Liver (tissue), 9 donors: ENCODE measurements around the gene PARP2. TPM values are rescaled to one million over a fixed set of nuclear protein-coding genes. Genes with fewer than 3 reads are reported as not detected.
"Not testable (repeated sequence)": the region's sequence is repeated elsewhere in the genome, so short reads cannot be mapped to it uniquely, and the experiment has no call there.

Experiments
- DNase-seq: peaks from one replicate; pipeline ENCODE4 v3.0.0-alpha.2; 2017; ENCODE audit warnings: low spot score
- H3K27ac ChIP-seq, 2 donors: one replicate each; pipeline ENCODE4 v1.7.0; 2013; ENCODE audit warnings: inconsistent platforms in 2 of 2, low read length in 2 of 2, control low read depth in 1 of 2, low read depth in 1 of 2, mild to moderate bottlenecking in 1 of 2
- H3K27me3 ChIP-seq, 4 donors: one replicate each; pipeline versions ENCODE4 v1.6.1 to v1.7.0; 2013; ENCODE audit warnings: low read length in 3 of 4, inconsistent platforms in 1 of 4, mild to moderate bottlenecking in 1 of 4, moderate library complexity in 1 of 4; ENCODE audit not compliant: control insufficient read depth in 4 of 4, insufficient read depth in 4 of 4
- H3K36me3 ChIP-seq, 4 donors: one replicate each; pipeline versions ENCODE4 v1.6.1 to v1.7.0; 2013; ENCODE audit warnings: low read length in 3 of 4, mild to moderate bottlenecking in 3 of 4, low read depth in 1 of 4, moderate library complexity in 1 of 4; ENCODE audit not compliant: control insufficient read depth in 4 of 4, insufficient read depth in 3 of 4
- H3K4me1 ChIP-seq, 4 donors: one replicate each; pipeline versions ENCODE4 v1.6.1 to v1.7.0; 2013; ENCODE audit warnings: low read length in 3 of 4, mild to moderate bottlenecking in 3 of 4, moderate library complexity in 1 of 4; ENCODE audit not compliant: control insufficient read depth in 4 of 4, insufficient read depth in 4 of 4
- H3K4me3 ChIP-seq, 3 donors: one replicate each; pipeline versions ENCODE4 v1.6.1 to v1.7.0; 2013; ENCODE audit warnings: low read length in 3 of 3, control low read depth in 1 of 3, low read depth in 1 of 3, mild to moderate bottlenecking in 1 of 3
- H3K9ac ChIP-seq, 2 donors: one replicate each; pipeline ENCODE4 v1.7.0; 2013; ENCODE audit warnings: low read length in 2 of 2, mild to moderate bottlenecking in 2 of 2, moderate library complexity in 2 of 2, control low read depth in 1 of 2, low read depth in 1 of 2
- H3K9me3 ChIP-seq, 4 donors: one replicate each; pipeline versions ENCODE4 v1.6.1 to v1.7.0; 2013; ENCODE audit warnings: low read length in 3 of 4; ENCODE audit not compliant: control insufficient read depth in 4 of 4
- ATF3 ChIP-seq: IDR thresholded peaks from 2 replicates; pipeline ENCODE4 v1.6.1; 2016; ENCODE audit warnings: antibody characterized with exemption
- CTCF ChIP-seq: fragments of 150-350 bp; IDR thresholded peaks from 2 replicates; pipeline ENCODE4 v1.5.1; 2017; ENCODE audit warnings: improper control_type of control experiment, low read depth, low read length; ENCODE audit not compliant: missing input control
- EGR1 ChIP-seq, 2 donors: IDR thresholded peaks; 2 replicates each; pipeline ENCODE4 v1.6.1; 2016 to 2018; ENCODE audit warnings: antibody characterized with exemption in 2 of 2, low read depth in 2 of 2
- FOXA1 ChIP-seq: IDR thresholded peaks from 2 replicates; pipeline ENCODE4 v1.6.1; 2016; ENCODE audit warnings: antibody characterized with exemption
- FOXA2 ChIP-seq: IDR thresholded peaks from 2 replicates; pipeline ENCODE4 v1.6.1; 2016; ENCODE audit warnings: antibody characterized with exemption
- GABPA ChIP-seq, 2 donors: IDR thresholded peaks in 1 of 2; conservative IDR thresholded peaks in 1 of 2; 2 replicates each; pipeline ENCODE4 v1.6.1; 2016; ENCODE audit warnings: antibody characterized with exemption in 2 of 2, mild to moderate bottlenecking in 1 of 2, moderate library complexity in 1 of 2
- HNF4A ChIP-seq, 2 donors: conservative IDR thresholded peaks; 2 replicates each; pipeline ENCODE4 v1.6.1; 2016; ENCODE audit warnings: antibody characterized with exemption in 2 of 2, mild to moderate bottlenecking in 2 of 2
- HNF4G ChIP-seq: IDR thresholded peaks from 2 replicates; pipeline ENCODE4 v1.6.1; 2016; ENCODE audit warnings: antibody characterized with exemption
- JUND ChIP-seq, 2 donors: IDR thresholded peaks; 2 replicates each; pipeline ENCODE4 v1.6.1; 2016; ENCODE audit warnings: antibody characterized with exemption in 2 of 2
- MAX ChIP-seq: IDR thresholded peaks from 2 replicates; pipeline ENCODE4 v1.6.1; 2016; ENCODE audit warnings: antibody characterized with exemption
- NR2F2 ChIP-seq: IDR thresholded peaks from 2 replicates; pipeline ENCODE4 v1.6.1; 2016; ENCODE audit warnings: antibody characterized with exemption
- RAD21 ChIP-seq, 2 donors: IDR thresholded peaks; 2 replicates each; pipeline ENCODE4 v1.6.1; 2016; ENCODE audit warnings: antibody characterized with exemption in 2 of 2, mild to moderate bottlenecking in 2 of 2
- REST ChIP-seq: IDR thresholded peaks from 2 replicates; pipeline ENCODE4 v1.6.1; 2016; ENCODE audit warnings: antibody characterized with exemption, mild to moderate bottlenecking
- RXRA ChIP-seq, 2 donors: IDR thresholded peaks; 2 replicates each; pipeline ENCODE4 v1.6.1; 2017 to 2018; ENCODE audit warnings: antibody characterized with exemption in 2 of 2, mild to moderate bottlenecking in 1 of 2
- SP1 ChIP-seq: IDR thresholded peaks from 2 replicates; pipeline ENCODE4 v1.6.1; 2018; ENCODE audit warnings: antibody characterized with exemption, mild to moderate bottlenecking
- TAF1 ChIP-seq: conservative IDR thresholded peaks from 2 replicates; pipeline ENCODE4 v1.6.1; 2016; ENCODE audit warnings: antibody characterized with exemption, mild to moderate bottlenecking
- YY1 ChIP-seq: IDR thresholded peaks from 2 replicates; pipeline ENCODE4 v1.6.1; 2016; ENCODE audit warnings: antibody characterized with exemption, mild to moderate bottlenecking
- ZBTB33 ChIP-seq: IDR thresholded peaks from 2 replicates; pipeline ENCODE4 v1.6.1; 2016; ENCODE audit warnings: antibody characterized with exemption
- WGBS: extraction: QIAGEN DNeasy Blood & Tissue Kit; methylation state at CpG from one replicate; pipeline ENCODE4 v1.1.7; 2013; 5-methylcytosine and 5-hydroxymethylcytosine counted together
- polyA plus RNA-seq, 2 donors: library from polyadenylated mRNA; stranded (reverse) in 1 of 2; unstranded in 1 of 2; fragments of 200-250 nt in 1 of 2; fragments of >200 nt in 1 of 2; fragmentation: Nextera tagmentation in 1 of 2; extraction: Ambion mirVana in 1 of 2; gene quantifications; one replicate each; pipeline versions ENCODE4 v1.2.1 to v1.2.3, GENCODE V29; 2013 to 2015
- total RNA-seq, 2 donors: library from RNA; depleted of rRNA; stranded (reverse); fragments of >200 nt; gene quantifications; one replicate each; pipeline ENCODE4 v1.2.3, GENCODE V29; 2014
- donor health status: healthy.
- donor health status: healthy.
- donor health status: healthy.
- donor health status: healthy.
- donor health status: healthy.

Gene PARP2
- total and polyA plus RNA-seq, 4 donors: 5.6 to 13.3 (median 7.2) TPM

GRCh38 chr14:20356422-20356821 is 13.0 kb downstream of the PARP2 start:
- 94% methylated on average over 3 of the region's 3 CpGs for WGBS
- H3K9me3 ChIP-seq: no peaks in the 10 kb centered on the region
- TF ChIP-seq FOXA1 (no peak), ATF3 (no peak), GABPA (IDR thresholded peaks at IDR 0.05 in 1 of 2, conservative IDR thresholded peaks at IDR 0.05 in 1 of 2) (no peak), RXRA (IDR thresholded peaks at IDR 0.05) (no peak), HNF4G (no peak), SP1 (no peak)

GRCh38 chr14:20358474-20358873 is 15.0 kb downstream of the PARP2 start:
- not testable (repeated sequence) for H3K9me3 ChIP-seq, H3K9ac ChIP-seq, DNase-seq, H3K4me3 ChIP-seq, H3K27me3 ChIP-seq, H3K27ac ChIP-seq, H3K4me1 ChIP-seq
- 77% methylated on average over 3 of the region's 3 CpGs for WGBS
- peaks cover 4 to 49% (median 44%) of the 10 kb centered on the region in 4 donors for H3K36me3 ChIP-seq

More at GRCh38 chr14:20356422-20356821, 13.0 kb downstream of the PARP2 start:
- Histone ChIP-seq H3K27ac (no peak overlapping the region), H3K36me3 (peaks cover 11 to 59% (median 53%) of the 10 kb centered on the region in 4 donors), H3K9ac (no peak overlapping the region), H3K4me1 (no peaks in the 10 kb centered on the region), H3K27me3 (no peaks in the 10 kb centered on the region), H3K4me3 (no peak overlapping the region)
- DNase-seq: no peak

GRCh38 chr14:20365928-20366327 is 22.5 kb downstream of the PARP2 start:
- no peaks in the 10 kb centered on the region for H3K27me3 ChIP-seq
- H3K4me3 ChIP-seq: no peak overlapping the region
- no peak overlapping the region for H3K27ac ChIP-seq
- H3K9ac ChIP-seq: no peak overlapping the region
- TF ChIP-seq REST: no peak
- TF ChIP-seq ZBTB33: no peak
- no peak for TF ChIP-seq NR2F2
- TF ChIP-seq HNF4A (conservative IDR thresholded peaks at IDR 0.05): no peak
- TF ChIP-seq FOXA1: no peak
- TF ChIP-seq YY1: no peak
- TF ChIP-seq RAD21 (IDR thresholded peaks at IDR 0.05): no peak
- no peak for TF ChIP-seq RXRA (IDR thresholded peaks at IDR 0.05)
- TF ChIP-seq TAF1: no peak
- no peak for TF ChIP-seq ATF3
- no peak for TF ChIP-seq FOXA2
- TF ChIP-seq SP1: no peak
- no peak for TF ChIP-seq MAX
- no peak for TF ChIP-seq GABPA (IDR thresholded peaks at IDR 0.05 in 1 of 2, conservative IDR thresholded peaks at IDR 0.05 in 1 of 2)
- no peak for TF ChIP-seq CTCF
- no peak for TF ChIP-seq HNF4G
- no peak for TF ChIP-seq EGR1 (IDR thresholded peaks at IDR 0.05; ENCODE audit: low read depth in 2 of 2)
- no peak for TF ChIP-seq JUND (IDR thresholded peaks at IDR 0.05)
- DNase-seq: no peak
- no peaks in the 10 kb centered on the region for H3K9me3 ChIP-seq
- peaks cover 7 to 40% (median 29%) of the 10 kb centered on the region in 4 donors for H3K36me3 ChIP-seq
- no peaks in the 10 kb centered on the region for H3K4me1 ChIP-seq
